G401.6 (cell line): ENCODE results near the gene LAX1.

Experiments used
- FAIRE-seq: peaks from 2 replicates; lab custom pipeline; 2012; peaks lifted over from hg19 to GRCh38; lab: Jason Lieb, UNC

The LAX1 gene

DNA sequence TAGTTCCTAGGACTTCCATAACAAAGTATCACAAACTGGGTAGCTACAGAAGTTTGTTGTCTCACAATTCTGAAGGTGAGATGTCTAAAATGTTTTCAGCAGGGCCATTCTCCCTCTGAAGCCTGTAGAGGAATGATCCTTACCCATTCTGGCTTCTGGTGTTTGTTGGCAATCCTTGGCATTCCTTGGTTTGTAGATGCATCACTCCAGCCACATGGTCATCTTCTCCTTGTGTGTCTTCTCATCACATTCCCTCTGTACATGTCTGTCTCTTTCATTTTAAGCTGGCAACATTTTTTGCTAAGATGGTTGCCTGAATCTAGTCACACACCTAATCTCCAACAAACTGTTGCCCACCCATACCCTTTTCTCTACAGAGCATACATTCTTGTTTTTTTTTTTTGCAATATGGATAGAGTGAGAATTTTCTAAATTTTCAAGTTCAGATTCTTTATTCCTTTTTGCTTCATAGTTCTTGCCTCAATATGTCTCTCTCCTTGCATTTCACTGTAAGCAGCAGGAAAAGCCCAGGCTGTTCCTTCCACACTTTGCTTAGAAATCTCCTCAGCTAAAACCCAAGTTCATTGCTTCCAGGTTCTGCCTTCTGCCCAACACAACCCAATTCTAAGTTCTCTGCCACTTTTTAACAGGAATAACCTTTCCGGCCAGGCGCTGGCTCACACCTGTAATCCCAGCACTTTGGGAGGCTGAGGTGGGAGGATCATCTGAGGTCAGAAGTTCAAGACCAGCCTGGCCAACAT lies 48.8 kb downstream of the LAX1 start:
- FAIRE-seq: no peak

DNA sequence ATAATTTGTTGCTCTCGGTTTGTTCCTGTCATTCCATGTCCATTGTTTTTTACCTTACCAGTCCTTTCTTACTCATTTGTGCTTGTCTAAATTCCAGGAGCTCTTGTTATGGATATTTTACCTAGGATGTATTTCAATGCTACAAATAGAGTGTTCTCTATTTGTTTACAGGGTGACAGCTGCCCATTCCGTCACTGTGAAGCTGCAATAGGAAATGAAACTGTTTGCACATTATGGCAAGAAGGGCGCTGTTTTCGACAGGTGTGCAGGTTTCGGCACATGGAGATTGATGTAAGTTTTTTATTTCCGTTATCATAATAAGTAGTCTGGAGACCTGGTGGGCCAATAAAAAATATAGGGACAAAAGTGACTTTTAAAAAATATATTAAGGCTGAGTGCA lies 53.4 kb downstream of the LAX1 start:
- no peak for FAIRE-seq

DNA sequence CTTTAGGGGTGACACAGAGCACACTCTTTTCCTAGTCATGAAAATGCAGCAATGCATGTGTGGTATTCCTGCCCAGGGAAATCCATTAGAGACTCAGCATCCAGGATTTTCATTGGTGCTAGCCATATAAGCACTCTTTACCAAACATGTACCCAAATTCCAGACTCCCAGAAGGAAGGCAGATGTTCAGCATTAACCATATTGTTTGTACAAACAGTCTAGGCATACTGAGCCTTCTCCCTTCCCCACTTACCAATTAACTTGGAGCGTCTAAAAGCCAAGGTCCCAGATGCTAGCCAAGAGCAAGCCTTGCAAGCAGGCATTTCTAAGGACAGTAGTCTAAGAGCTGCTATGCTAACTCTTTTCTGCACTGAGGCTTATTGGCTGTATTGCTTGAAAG lies 58.3 kb downstream of the LAX1 start:
- no peak for FAIRE-seq
